Spleen (tissue), 11 donors: Measurements from ENCODE around the gene MORN3. TPM values are rescaled to one million over a fixed set of nuclear protein-coding genes. Genes with fewer than 3 reads are reported as not detected.

Experiments
- DNase-seq: peaks from one replicate; pipeline ENCODE4 v3.0.0-alpha.2; 2020
- H3K27ac ChIP-seq, 8 donors: fragments of 200-600 bp; sonication (generic) in 7 of 8; 1 replicate in 4 of 8; 2 replicates in 4 of 8; pipeline versions ENCODE4 v1.5.0 to v1.8.0; 2016 to 2021; ENCODE audit warnings: inconsistent platforms in 4 of 8, mild to moderate bottlenecking in 4 of 8, moderate library complexity in 1 of 8
- H3K27me3 ChIP-seq, 7 donors: fragments of 200-600 bp; sonication (generic) in 6 of 7; replicated peaks in 1 of 7; 1 replicate in 4 of 7; 2 replicates in 3 of 7; pipeline versions ENCODE4 v1.5.0 to v1.8.0; 2016 to 2021; ENCODE audit warnings: inconsistent platforms in 3 of 7, mild to moderate bottlenecking in 1 of 7
- H3K36me3 ChIP-seq, 6 donors: fragments of 200-600 bp; sonication (generic) in 5 of 6; 1 replicate in 4 of 6; 2 replicates in 2 of 6; pipeline versions ENCODE4 v1.5.0 to v1.8.0; 2016 to 2021; ENCODE audit warnings: inconsistent platforms in 2 of 6
- H3K4me1 ChIP-seq, 6 donors: fragments of 200-600 bp; sonication (generic) in 5 of 6; 1 replicate in 3 of 6; 2 replicates in 3 of 6; pipeline versions ENCODE4 v1.5.0 to v1.8.0; 2016 to 2021; ENCODE audit warnings: inconsistent platforms in 3 of 6
- H3K4me3 ChIP-seq, 8 donors: fragments of 200-600 bp; sonication (generic) in 7 of 8; 1 replicate in 4 of 8; 2 replicates in 4 of 8; pipeline versions ENCODE4 v1.5.0 to v1.8.0; 2016 to 2021; ENCODE audit warnings: inconsistent platforms in 4 of 8, mild to moderate bottlenecking in 4 of 8, moderate library complexity in 2 of 8
- H3K9me3 ChIP-seq, 8 donors: fragments of 200-600 bp; sonication (generic) in 7 of 8; 1 replicate in 4 of 8; 2 replicates in 4 of 8; pipeline versions ENCODE4 v1.5.0 to v1.8.0; 2016 to 2021; ENCODE audit warnings: inconsistent platforms in 4 of 8
- CTCF ChIP-seq, 11 experiments: fragments of 200-600 bp in 7 of 11; fragments of 450-650 bp in 4 of 11; sonication (generic) in 4 of 11; IDR thresholded peaks in 8 of 11; conservative IDR thresholded peaks in 3 of 11; 1 replicate in 7 of 11; 2 replicates in 4 of 11; pipeline versions ENCODE4 v1.4.0 to v1.8.0; 2016 to 2021; ENCODE audit warnings: antibody characterized with exemption in 11 of 11, inconsistent platforms in 4 of 11, mild to moderate bottlenecking in 1 of 11
- POLR2A ChIP-seq, 3 donors: fragments of 450-650 bp; IDR thresholded peaks; one replicate each; pipeline ENCODE4 v1.5.1; 2017; ENCODE audit warnings: antibody characterized with exemption in 3 of 3, mild to moderate bottlenecking in 1 of 3
- POLR2AphosphoS5 ChIP-seq, 3 donors: sonication (generic); formaldehyde crosslinking; IDR thresholded peaks; one replicate each; pipeline ENCODE4 v1.5.1; 2017; ENCODE audit warnings: antibody characterized with exemption in 3 of 3
- WGBS, 5 donors: extraction: QIAGEN DNeasy Blood & Tissue Kit in 3 of 5; methylation state at CpG; one replicate each; pipeline versions ENCODE4 v1.1.5 to v1.1.7; 2013 to 2018; 5-methylcytosine and 5-hydroxymethylcytosine counted together
- intact Hi-C: fragments of 100-400 bp; cut with DNase I; formaldehyde crosslinking; loops from one replicate; pipeline ENCODE4 v1.15.0; 2023; ENCODE audit warnings: low total_unique reads
- polyA plus RNA-seq, 3 donors: library from polyadenylated mRNA; stranded (reverse); fragments of 200-250 nt; gene quantifications; one replicate each; pipeline ENCODE4 v1.2.1, GENCODE V29; 2013
- small RNA-seq, 4 donors: library from RNA; depleted of rRNA; stranded (forward); fragments of <200 nt; gene quantifications; one replicate each; pipeline ENCODE3, GENCODE V24; 2016
- total RNA-seq, 7 donors: library from RNA; depleted of rRNA in 3 of 7; stranded (reverse); fragments of >200 nt in 3 of 7; fragmentation: NEBNext Ultra II Directional in 4 of 7; extraction: Animal tissue kit (Norgen Biotek cat#: 25700) in 4 of 7; gene quantifications; one replicate each; pipeline versions ENCODE4 v1.1.0 to v1.2.1, GENCODE V29; 2016 to 2021
- donor health status: healthy with polysubstance abuse.
- donor health status: DM: no; HTN: no; CAD: no; lungs with moderate emphysema.
- donor health status: DM: no; HTN: no; CAD: no.
- donor health status: Bipolar disorder and iron deficiency.
- donor health status: healthy.
- donor health status: DM: no; HTN: no; CAD: no.
- donor health status: DM: yes; HTN: yes; CAD: no.

MORN3 gene
- total and polyA plus RNA-seq, 10 donors, result 0.17 to 2.5 (median 1.0) TPM; not detected in 1

- no peak overlapping the region for H3K27ac ChIP-seq
- H3K4me3 ChIP-seq, result no peak overlapping the region
- WGBS, 5 donors, result 79 to 96% (median 88%) methylated on average over 6 of the region's 6 CpGs
- no peaks in the 10 kb centered on the region for H3K36me3 ChIP-seq
- H3K9me3 ChIP-seq, result no peaks in the 10 kb centered on the region
- DNase-seq, result no peak
- TF ChIP-seq POLR2AphosphoS5 (IDR thresholded peaks at IDR 0.05) (no peak), POLR2A (IDR thresholded peaks at IDR 0.05) (no peak), CTCF (IDR thresholded peaks at IDR 0.05 in 8 of 11, conservative IDR thresholded peaks at IDR 0.05 in 3 of 11) (no peak)
- peaks cover 0 to 5% (median 0%) of the 10 kb centered on the region in 6 donors for H3K4me1 ChIP-seq
- no peaks in the 10 kb centered on the region for H3K27me3 ChIP-seq
- intact Hi-C loops, result no loop called here
Measured at GRCh38 chr12:121608301-121608700, 61.2 kb downstream of the MORN3 start.

- no peaks in the 10 kb centered on the region for H3K27me3 ChIP-seq
- no peak overlapping the region for H3K27ac ChIP-seq
- TF ChIP-seq POLR2AphosphoS5 (IDR thresholded peaks at IDR 0.05) (no peak), CTCF (IDR thresholded peaks at IDR 0.05 in 8 of 11, conservative IDR thresholded peaks at IDR 0.05 in 3 of 11) (no peak), POLR2A (IDR thresholded peaks at IDR 0.05) (no peak)
- H3K36me3 ChIP-seq, result no peaks in the 10 kb centered on the region
- WGBS, 5 donors, result 89 to 98% (median 96%) methylated on average over 6 of the region's 6 CpGs
- H3K4me3 ChIP-seq, result no peak overlapping the region
- no peak for DNase-seq
- intact Hi-C loops, result no loop called here
- H3K9me3 ChIP-seq, result no peaks in the 10 kb centered on the region
- H3K4me1 ChIP-seq, result no peaks in the 10 kb centered on the region
Measured at GRCh38 chr12:121603581-121603980, 65.9 kb downstream of the MORN3 start.

- WGBS, 5 donors, result 89 to 97% (median 92%) methylated on average over 6 of the region's 6 CpGs
- no peaks in the 10 kb centered on the region for H3K27me3 ChIP-seq
- intact Hi-C loops, result no loop called here
- no peak overlapping the region for H3K27ac ChIP-seq
- no peaks in the 10 kb centered on the region for H3K4me1 ChIP-seq
- no peak overlapping the region for H3K4me3 ChIP-seq
- no peak for TF ChIP-seq POLR2A (IDR thresholded peaks at IDR 0.05)
- TF ChIP-seq POLR2AphosphoS5 (IDR thresholded peaks at IDR 0.05), result no peak
- no peak for TF ChIP-seq CTCF (IDR thresholded peaks at IDR 0.05 in 8 of 11, conservative IDR thresholded peaks at IDR 0.05 in 3 of 11)
- H3K9me3 ChIP-seq, result no peaks in the 10 kb centered on the region
- no peaks in the 10 kb centered on the region for H3K36me3 ChIP-seq
- no peak for DNase-seq
Measured at GRCh38 chr12:121602766-121603165, 66.7 kb downstream of the MORN3 start.

GRCh38 chr12:121600702-121601336 is 68.6 kb downstream of the MORN3 start:
- DNase-seq, result no peak
- intact Hi-C loops, result no loop called here
- no peak overlapping the region for H3K4me3 ChIP-seq

More at GRCh38 chr12:121600702-121601336, 68.6 kb downstream of the MORN3 start:
- Histone ChIP-seq H3K4me1 (no peaks in the 10 kb centered on the region), H3K9me3 (no peaks in the 10 kb centered on the region), H3K27me3 (no peaks in the 10 kb centered on the region), H3K27ac (no peak overlapping the region), H3K36me3 (no peaks in the 10 kb centered on the region)
- 78 to 92% (median 87%) methylated on average over 6 of the region's 6 CpGs for WGBS, 5 donors
- TF ChIP-seq CTCF (IDR thresholded peaks at IDR 0.05 in 8 of 11, conservative IDR thresholded peaks at IDR 0.05 in 3 of 11) (no peak), POLR2A (IDR thresholded peaks at IDR 0.05) (no peak), POLR2AphosphoS5 (IDR thresholded peaks at IDR 0.05) (no peak)

Small RNAs within 50 kb of the gene (small RNA-seq; reads per million reads assigned to genes)
- 0 reads per million in 4 donors for gene RNU6-1004P

Other genes starting within 250 kb of the MORN3 start
- gene KDM2B, start 88.6 kb downstream of the MORN3 start, total RNA-seq, result 10 to 100 TPM; 32.3 to 56.2 (median 46.5) TPM
- gene KDM2B, start 88.6 kb downstream of the MORN3 start, polyA plus RNA-seq, result 10 to 100 TPM; 20.8 to 25.5 (median 24.5) TPM
- gene ORAI1, start 43.1 kb downstream of the MORN3 start, total RNA-seq, result 10 to 100 TPM; 27.7 to 47.5 (median 36.6) TPM
- 10 to 100 TPM; 12.9 to 32.0 (median 23.9) TPM for gene ORAI1, start 43.1 kb downstream of the MORN3 start, polyA plus RNA-seq
- 1 to 10 TPM; 3.5 to 8.9 (median 6.4) TPM for gene TMEM120B, start 43.1 kb upstream of the MORN3 start, total RNA-seq
- 1 to 10 TPM; 2.9 to 5.0 (median 3.7) TPM for gene TMEM120B, start 43.1 kb upstream of the MORN3 start, polyA plus RNA-seq
- gene RHOF, start 124.0 kb upstream of the MORN3 start, total RNA-seq, result 10 to 100 TPM; 45.2 to 71.7 (median 54.6) TPM
- 10 to 100 TPM; 18.4 to 29.4 (median 20.3) TPM for gene RHOF, start 124.0 kb upstream of the MORN3 start, polyA plus RNA-seq
- 10 to 100 TPM; 19.9 to 37.7 (median 31.8) TPM for gene SETD1B, start 134.4 kb upstream of the MORN3 start, total RNA-seq
- gene SETD1B, start 134.4 kb upstream of the MORN3 start, polyA plus RNA-seq, result 10 to 100 TPM in 1 of 3 donors, 1 to 10 TPM in 2; 3.3 to 11.9 (median 5.3) TPM
- gene HPD, start 189.2 kb upstream of the MORN3 start, total RNA-seq, result 1 to 10 TPM in 4 of 7 donors, under 1 TPM in 2, not detected in 1; 0.57 to 2.8 (median 1.7) TPM
- gene HPD, start 189.2 kb upstream of the MORN3 start, polyA plus RNA-seq, result 1 to 10 TPM in 1 of 3 donors, under 1 TPM in 2; 0.78 to 1.5 (median 0.86) TPM
- gene PSMD9, start 219.1 kb upstream of the MORN3 start, total RNA-seq, result 10 to 100 TPM; 32.4 to 56.7 (median 43.6) TPM
- 10 to 100 TPM; 29.6 to 62.6 (median 49.6) TPM for gene PSMD9, start 219.1 kb upstream of the MORN3 start, polyA plus RNA-seq
- gene CFAP251, start 248.9 kb upstream of the MORN3 start, total RNA-seq, result 10 to 100 TPM in 1 of 7 donors, 1 to 10 TPM in 6; 3.0 to 10.5 (median 6.1) TPM
- 1 to 10 TPM; 1.3 to 2.7 (median 1.7) TPM for gene CFAP251, start 248.9 kb upstream of the MORN3 start, polyA plus RNA-seq